Activated T-cell treated with anti-CD3 and anti-CD28 coated beads, Interleukin-2, amount 50 U/mL, for 72 hours (primary cell): ENCODE results near the gene NRP1. TPM values are rescaled to one million over a fixed set of nuclear protein-coding genes. Genes with fewer than 3 reads are reported as not detected.

ENCODE experiments used
- ATAC-seq, 2 donors: fragments of 150-1000 bp; cut with Tn5 transposase; replicated peaks in 1 of 2; 2 replicates each; pipeline ENCODE4 v1.10.0; 2021; ENCODE audit warnings: moderate library complexity in 2 of 2, mild to moderate bottlenecking in 1 of 2
- DNase-seq, 2 donors: peaks; one replicate each; pipeline ENCODE4 v3.0.0; 2021 to 2022; ENCODE audit warnings: mixed read lengths in 1 of 2
- H3K27ac Mint-ChIP-seq: one replicate; pipeline ENCODE4 v1.8.0; 2022; ENCODE audit warnings: mild to moderate bottlenecking, moderate library complexity, mixed read lengths
- H3K27me3 Mint-ChIP-seq: one replicate; pipeline ENCODE4 v1.8.0; 2022; ENCODE audit warnings: low read depth, mixed read lengths
- H3K36me3 Mint-ChIP-seq, 2 donors: one replicate each; pipeline ENCODE4 v1.8.0; 2022; ENCODE audit warnings: mixed read lengths in 2 of 2, mild to moderate bottlenecking in 1 of 2; ENCODE audit not compliant: insufficient read depth in 2 of 2
- H3K4me1 Mint-ChIP-seq: one replicate; pipeline ENCODE4 v1.8.0; 2022; ENCODE audit warnings: low read depth, mixed read lengths
- H3K4me3 Mint-ChIP-seq, 2 donors: one replicate each; pipeline ENCODE4 v1.8.0; 2022; ENCODE audit warnings: mild to moderate bottlenecking in 2 of 2, mixed read lengths in 2 of 2, moderate library complexity in 2 of 2
- H3K9me3 Mint-ChIP-seq, 2 donors: one replicate each; pipeline ENCODE4 v1.8.0; 2022; ENCODE audit warnings: mixed read lengths in 2 of 2
- total RNA-seq, 2 donors: library from RNA; stranded (reverse); gene quantifications; one replicate each; pipeline ENCODE4 v1.2.3, GENCODE V29; 2022

Gene NRP1
- total RNA-seq, 2 donors from 2014 or later, result 0.72 to 0.84 TPM

GRCh38 chr10:33241351-33241750 lies 93.1 kb downstream of the NRP1 start:
- ATAC-seq (no peak), DNase-seq (no peak)
- Mint-ChIP-seq H3K36me3 (no peaks in the 10 kb centered on the region), H3K4me3 (no peak overlapping the region), H3K27ac (no peak overlapping the region), H3K27me3 (peaks cover 15% of the 10 kb centered on the region), H3K4me1 (peaks cover 12% of the 10 kb centered on the region), H3K9me3 (no peaks in the 10 kb centered on the region)

DNA sequence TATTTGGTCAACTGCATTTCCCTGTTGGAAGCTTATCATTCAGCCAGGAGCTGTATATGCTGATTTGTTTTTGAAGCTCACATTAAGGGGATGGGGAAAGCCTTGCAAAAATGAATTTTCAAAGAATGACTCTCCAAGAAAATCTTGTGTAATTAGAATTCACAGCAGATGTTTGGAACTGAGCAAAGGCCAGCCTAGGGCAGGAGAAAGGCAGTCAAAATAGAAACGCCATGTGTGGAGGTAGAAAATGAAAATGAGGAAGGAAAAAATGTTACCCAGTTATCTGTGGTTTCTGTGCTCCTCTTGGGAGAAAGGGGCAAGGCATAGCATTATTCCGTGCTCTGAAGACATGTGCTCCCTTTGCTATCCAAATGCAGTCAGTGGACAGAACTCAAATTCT lies 93.5 kb downstream of the NRP1 start:
- peaks cover 12% of the 10 kb centered on the region for H3K4me1 Mint-ChIP-seq
- no peak overlapping the region for H3K27ac Mint-ChIP-seq
- ATAC-seq (no peak), DNase-seq (no peak)
- H3K36me3 Mint-ChIP-seq, result no peaks in the 10 kb centered on the region
- no peak overlapping the region for H3K4me3 Mint-ChIP-seq
- no peaks in the 10 kb centered on the region for H3K9me3 Mint-ChIP-seq
- peaks cover 15% of the 10 kb centered on the region for H3K27me3 Mint-ChIP-seq

DNA sequence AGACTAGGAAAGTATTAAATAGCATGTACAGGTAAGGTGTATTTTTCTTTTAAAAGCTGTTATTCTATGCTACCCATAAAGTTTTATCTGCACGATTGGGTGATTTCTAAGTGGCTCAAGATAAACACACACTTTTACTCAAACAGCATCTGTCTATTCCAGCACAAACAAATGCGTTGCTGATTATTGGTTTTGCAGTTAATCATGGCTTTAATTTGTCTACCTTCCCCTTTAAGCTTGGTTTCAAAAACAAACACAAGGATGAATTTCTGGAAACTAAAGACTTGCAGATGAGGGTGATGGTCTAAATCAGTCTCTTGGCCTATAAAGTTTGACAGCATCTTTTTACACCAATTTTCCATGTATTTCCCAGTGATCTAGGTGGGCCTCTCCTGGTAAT lies 94.2 kb downstream of the NRP1 start:
- Mint-ChIP-seq H3K27ac (no peak overlapping the region), H3K4me3 (no peak overlapping the region), H3K4me1 (peaks cover 6% of the 10 kb centered on the region), H3K36me3 (no peaks in the 10 kb centered on the region), H3K9me3 (no peaks in the 10 kb centered on the region), H3K27me3 (peaks cover 15% of the 10 kb centered on the region)
- DNase-seq, result no peak
- ATAC-seq, result no peak

DNA sequence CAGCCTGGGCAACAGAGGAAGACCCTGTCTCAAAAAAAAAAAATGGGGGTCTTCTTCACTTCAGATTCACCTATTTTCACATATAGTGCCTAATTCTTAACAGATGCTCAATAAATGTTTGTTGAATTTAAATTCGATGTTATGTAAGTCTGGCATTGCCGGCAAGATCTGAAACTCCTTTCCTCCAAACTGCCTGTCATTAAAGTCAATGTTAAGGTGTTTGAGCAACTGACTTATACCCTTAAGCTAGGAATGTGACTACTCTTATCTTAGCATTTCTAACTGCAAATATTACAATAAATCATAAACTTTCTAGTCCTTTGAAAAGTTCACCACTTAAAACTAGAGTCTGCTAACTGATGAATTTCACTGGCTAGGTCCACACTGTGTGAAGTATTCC lies 95.2 kb downstream of the NRP1 start:
- Mint-ChIP-seq H3K27me3 (peaks cover 24% of the 10 kb centered on the region), H3K27ac (no peak overlapping the region), H3K4me1 (no peaks in the 10 kb centered on the region), H3K9me3 (no peaks in the 10 kb centered on the region), H3K36me3 (no peaks in the 10 kb centered on the region), H3K4me3 (no peak overlapping the region)
- DNase-seq (no peak), ATAC-seq (no peak)

GRCh38 chr10:33238643-33239042 lies 95.8 kb downstream of the NRP1 start:
- Mint-ChIP-seq H3K9me3 (no peaks in the 10 kb centered on the region), H3K36me3 (no peaks in the 10 kb centered on the region), H3K4me1 (no peaks in the 10 kb centered on the region), H3K4me3 (no peak overlapping the region), H3K27me3 (peaks cover 24% of the 10 kb centered on the region), H3K27ac (no peak overlapping the region)
- ATAC-seq (no peak), DNase-seq (no peak)

GRCh38 chr10:33237736-33238624 lies 96.5 kb downstream of the NRP1 start:
- Mint-ChIP-seq H3K4me1 (no peaks in the 10 kb centered on the region), H3K4me3 (no peak overlapping the region), H3K27me3 (peaks cover 24% of the 10 kb centered on the region), H3K9me3 (no peaks in the 10 kb centered on the region), H3K36me3 (no peaks in the 10 kb centered on the region), H3K27ac (no peak overlapping the region)
- DNase-seq (no peak), ATAC-seq (no peak)

DNA sequence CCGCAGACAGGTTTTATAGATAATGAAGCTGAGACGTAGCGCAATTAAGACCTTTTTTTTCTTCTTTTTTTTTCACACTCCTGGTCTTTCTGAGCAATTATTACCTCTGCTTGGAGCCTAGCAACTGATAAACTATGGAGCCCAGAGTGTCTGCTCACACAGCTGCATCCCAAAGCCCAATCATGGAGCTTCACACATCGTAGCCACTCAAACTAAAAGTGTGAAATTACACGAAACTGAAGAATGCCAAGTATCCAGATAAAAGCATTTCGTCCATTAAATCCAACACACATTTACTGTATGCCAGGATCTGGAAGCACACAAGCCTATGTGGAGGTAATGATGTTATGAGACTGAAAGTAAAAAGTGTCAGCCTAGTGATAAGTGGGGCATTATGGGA lies 97.6 kb downstream of the NRP1 start:
- ATAC-seq (no peak), DNase-seq (no peak)
- Mint-ChIP-seq H3K4me3 (no peak overlapping the region), H3K27me3 (peaks cover 24% of the 10 kb centered on the region), H3K27ac (no peak overlapping the region), H3K9me3 (no peaks in the 10 kb centered on the region), H3K36me3 (no peaks in the 10 kb centered on the region), H3K4me1 (no peaks in the 10 kb centered on the region)

DNA sequence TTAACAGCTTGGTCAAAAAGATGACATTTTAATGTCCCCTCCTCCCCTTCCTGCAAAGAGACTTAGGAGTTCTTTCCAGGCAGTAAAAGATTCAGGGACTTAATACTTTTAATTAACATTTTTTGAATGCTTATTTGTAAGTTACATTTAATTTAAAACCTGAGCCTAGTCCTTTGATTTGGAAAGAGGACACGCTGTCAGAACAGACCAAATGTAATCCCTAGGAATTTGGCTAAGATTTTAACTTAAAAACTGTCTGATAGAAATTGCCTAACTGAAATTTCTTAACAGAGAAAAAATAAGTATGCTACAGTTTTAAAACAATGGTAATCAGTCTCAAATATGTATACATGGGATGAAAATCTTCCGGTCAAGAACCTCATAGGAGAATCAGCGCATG lies 98.5 kb downstream of the NRP1 start:
- H3K9me3 Mint-ChIP-seq, result no peaks in the 10 kb centered on the region
- peaks cover 34% of the 10 kb centered on the region for H3K27me3 Mint-ChIP-seq
- H3K36me3 Mint-ChIP-seq, result no peaks in the 10 kb centered on the region
- DNase-seq (no peak), ATAC-seq (no peak)
- no peak overlapping the region for H3K27ac Mint-ChIP-seq
- H3K4me1 Mint-ChIP-seq, result no peaks in the 10 kb centered on the region
- H3K4me3 Mint-ChIP-seq, result no peak overlapping the region

DNA sequence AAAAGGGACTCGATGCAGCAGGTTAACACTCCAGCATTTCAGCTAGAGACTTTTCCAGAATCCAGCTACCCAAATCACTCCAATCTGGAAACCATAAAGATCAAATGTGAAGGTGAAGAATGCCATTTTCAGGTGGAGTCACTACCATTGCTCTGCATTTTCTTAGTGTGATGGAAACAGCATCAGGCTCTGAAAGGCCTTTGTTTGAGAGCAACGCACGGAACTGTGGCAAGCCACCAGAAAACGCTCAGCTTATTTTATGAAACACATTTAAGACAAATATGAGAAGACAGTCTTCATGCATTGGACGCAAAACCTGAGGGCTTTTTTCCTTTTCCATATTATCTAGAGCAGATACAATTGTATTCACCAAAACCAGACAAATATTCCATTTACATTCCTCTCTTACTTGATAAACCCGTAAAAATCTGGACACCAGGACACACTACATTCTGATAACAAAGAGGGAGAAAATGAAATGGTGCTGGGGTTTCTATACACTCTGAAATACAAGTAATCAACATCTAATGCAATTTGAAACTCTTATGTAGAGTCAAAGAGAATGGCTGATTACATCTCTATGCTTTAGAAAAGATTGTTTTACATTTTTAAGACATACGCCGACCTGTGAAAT lies 99.1 kb downstream of the NRP1 start:
- Mint-ChIP-seq H3K4me1 (no peaks in the 10 kb centered on the region), H3K9me3 (no peaks in the 10 kb centered on the region), H3K27ac (no peak overlapping the region), H3K4me3 (no peak overlapping the region), H3K36me3 (no peaks in the 10 kb centered on the region), H3K27me3 (peaks cover 39% of the 10 kb centered on the region)
- DNase-seq (no peak), ATAC-seq (no peak)

DNA sequence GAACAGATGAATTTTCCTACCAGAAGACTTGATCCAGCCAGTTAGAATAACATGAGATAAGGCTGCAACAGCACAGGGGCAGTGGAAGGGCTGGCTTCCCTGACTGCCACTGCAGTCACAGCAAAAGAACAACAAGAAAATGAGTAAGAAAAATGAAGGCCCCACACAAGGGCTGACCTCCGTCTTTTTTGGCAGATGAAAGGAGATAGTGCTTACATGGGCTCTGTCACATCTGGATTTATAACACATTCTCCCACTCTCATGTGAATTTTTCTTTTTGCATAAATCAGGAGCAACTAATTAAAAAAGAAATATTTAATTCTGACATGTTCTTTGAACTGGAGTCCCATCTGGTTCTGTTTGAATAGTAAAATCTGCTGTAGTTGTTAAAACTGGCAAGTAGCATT lies 99.6 kb downstream of the NRP1 start:
- H3K4me1 Mint-ChIP-seq, result no peaks in the 10 kb centered on the region
- peaks cover 37% of the 10 kb centered on the region for H3K27me3 Mint-ChIP-seq
- no peaks in the 10 kb centered on the region for H3K9me3 Mint-ChIP-seq
- H3K27ac Mint-ChIP-seq, result no peak overlapping the region
- no peaks in the 10 kb centered on the region for H3K36me3 Mint-ChIP-seq
- no peak overlapping the region for H3K4me3 Mint-ChIP-seq
- no peak for DNase-seq
- no peak for ATAC-seq

DNA sequence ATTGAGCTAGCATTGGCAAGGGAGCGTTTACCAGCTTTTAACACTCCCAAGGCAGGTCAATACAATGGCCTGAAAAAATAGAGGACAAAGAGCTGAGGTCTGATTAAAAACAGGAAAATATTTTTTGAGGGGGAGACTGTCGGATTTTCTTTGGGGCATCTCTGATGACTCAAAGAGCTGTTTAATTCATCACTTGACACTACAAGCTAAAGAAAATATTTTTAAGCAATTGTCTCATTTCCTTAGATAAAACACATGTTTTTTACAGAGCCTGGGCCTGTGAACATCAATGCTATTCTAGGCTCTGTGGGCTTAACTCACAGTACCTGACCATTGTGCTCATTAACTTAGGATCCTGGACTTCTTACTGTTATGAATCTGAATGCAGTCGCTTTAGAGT lies 100.8 kb downstream of the NRP1 start:
- Mint-ChIP-seq H3K36me3 (no peaks in the 10 kb centered on the region), H3K4me1 (no peaks in the 10 kb centered on the region), H3K9me3 (no peaks in the 10 kb centered on the region), H3K27ac (no peak overlapping the region), H3K4me3 (no peak overlapping the region), H3K27me3 (peaks cover 32% of the 10 kb centered on the region)
- DNase-seq (no peak), ATAC-seq (no peak)

DNA sequence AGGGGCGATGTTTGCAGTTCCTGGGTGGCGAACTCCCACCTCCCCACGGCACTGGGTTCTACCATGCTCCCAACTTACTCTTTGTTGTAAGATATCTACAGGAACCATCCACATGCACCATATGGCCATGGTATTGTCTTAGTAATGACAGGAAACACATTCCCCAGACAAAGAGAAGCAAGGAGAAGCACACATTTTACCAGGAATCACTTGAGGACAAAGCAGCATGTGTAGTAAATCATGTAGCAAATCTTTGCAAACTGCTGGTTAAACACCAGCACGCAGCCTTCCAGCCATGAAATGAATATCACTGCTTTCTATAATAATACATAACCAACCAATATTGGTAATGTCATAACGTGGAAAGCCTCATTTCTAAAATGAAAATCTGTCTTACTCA lies 101.2 kb downstream of the NRP1 start:
- Mint-ChIP-seq H3K27ac (no peak overlapping the region), H3K9me3 (no peaks in the 10 kb centered on the region), H3K4me1 (no peaks in the 10 kb centered on the region), H3K4me3 (no peak overlapping the region), H3K36me3 (no peaks in the 10 kb centered on the region), H3K27me3 (peaks cover 32% of the 10 kb centered on the region)
- no peak for DNase-seq
- no peak for ATAC-seq

- ATAC-seq (no peak), DNase-seq (no peak)
- Mint-ChIP-seq H3K36me3 (no peaks in the 10 kb centered on the region), H3K4me1 (no peaks in the 10 kb centered on the region), H3K27me3 (peaks cover 24% of the 10 kb centered on the region), H3K9me3 (no peaks in the 10 kb centered on the region), H3K4me3 (no peak overlapping the region), H3K27ac (no peak overlapping the region)
These were observed 102.7 kb downstream of the NRP1 start for GRCh38 chr10:33231621-33232350.
